ENCODE results near the gene TLE2.

The TLE2 gene

DNA sequence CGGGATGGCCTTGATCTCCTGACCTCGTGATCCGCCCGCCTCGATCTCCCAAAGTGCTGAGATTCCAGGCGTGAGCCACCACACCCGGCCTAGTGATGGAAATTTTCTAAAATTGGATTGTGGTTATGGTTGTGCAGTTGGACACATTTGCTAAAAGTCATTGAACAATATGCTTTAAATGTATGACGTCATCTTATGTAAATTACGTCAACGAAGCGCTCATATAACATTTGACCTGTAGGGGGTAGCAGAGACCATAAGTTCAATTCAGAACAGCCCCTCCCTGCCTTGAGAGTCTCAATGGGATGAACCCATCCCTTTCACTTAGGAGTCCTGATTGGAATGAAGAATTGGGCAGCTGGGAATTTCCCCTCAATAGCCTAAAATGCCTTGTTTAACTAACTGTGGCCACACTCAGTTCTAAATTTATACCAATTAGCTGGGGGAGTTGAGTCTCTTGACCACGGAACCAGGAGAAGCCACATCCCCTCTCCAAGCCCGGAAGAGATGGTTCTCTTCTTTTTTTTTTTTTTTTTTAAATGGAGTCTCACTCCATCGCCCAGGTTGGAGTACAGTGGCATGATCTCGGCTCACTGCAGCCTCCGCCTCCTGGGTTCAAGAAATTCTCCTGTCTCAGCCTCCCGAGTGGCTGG is 66.9 kb downstream of the TLE2 start:
- no peak for DNase-seq (ENCODE audit: extremely low read depth in 1 of 2, low read depth in 1 of 2)

DNA sequence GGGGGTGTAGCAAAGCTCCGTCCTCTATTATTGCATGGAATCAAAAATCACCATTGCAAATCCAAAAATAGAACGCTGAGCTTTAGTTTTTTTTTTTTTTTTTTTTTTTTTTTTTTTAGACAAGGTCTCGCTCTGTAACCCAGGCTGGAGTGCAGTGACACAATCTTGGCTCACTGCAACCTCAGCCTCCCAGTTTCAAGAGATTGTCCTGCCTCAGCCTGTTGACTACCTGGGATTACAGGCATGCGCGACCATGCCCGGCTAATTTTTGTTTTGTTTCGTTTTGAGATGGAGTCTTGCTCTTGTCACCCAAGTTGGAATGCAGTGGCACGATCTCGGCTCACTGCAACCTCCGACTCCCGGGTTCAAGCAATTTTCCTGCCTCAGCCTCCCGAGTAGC is 69.0 kb downstream of the TLE2 start:
- no peak for DNase-seq (ENCODE audit: extremely low read depth in 1 of 2, low read depth in 1 of 2)

DNA sequence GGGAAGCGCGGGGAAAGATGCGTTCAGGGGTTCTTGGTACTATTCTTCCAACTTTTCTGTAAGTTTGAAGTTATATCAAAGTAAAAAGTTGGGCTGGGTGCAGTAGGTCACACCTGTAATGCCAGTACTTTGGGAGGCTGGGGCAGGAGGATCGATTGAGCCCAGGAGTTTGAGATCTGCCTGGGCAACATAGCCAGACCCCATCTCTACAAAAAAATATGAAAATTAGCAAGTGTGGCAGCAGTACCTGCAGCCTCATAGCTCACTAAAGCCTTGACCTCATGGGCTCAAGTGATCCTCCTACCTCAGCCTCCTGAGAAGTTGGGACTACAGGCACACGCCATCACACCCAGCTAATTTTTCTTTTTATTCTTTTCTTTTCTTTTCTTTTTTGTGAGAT is 71.9 kb downstream of the TLE2 start:
- DNase-seq (ENCODE audit: extremely low read depth in 1 of 2, low read depth in 1 of 2) = no peak

DNA sequence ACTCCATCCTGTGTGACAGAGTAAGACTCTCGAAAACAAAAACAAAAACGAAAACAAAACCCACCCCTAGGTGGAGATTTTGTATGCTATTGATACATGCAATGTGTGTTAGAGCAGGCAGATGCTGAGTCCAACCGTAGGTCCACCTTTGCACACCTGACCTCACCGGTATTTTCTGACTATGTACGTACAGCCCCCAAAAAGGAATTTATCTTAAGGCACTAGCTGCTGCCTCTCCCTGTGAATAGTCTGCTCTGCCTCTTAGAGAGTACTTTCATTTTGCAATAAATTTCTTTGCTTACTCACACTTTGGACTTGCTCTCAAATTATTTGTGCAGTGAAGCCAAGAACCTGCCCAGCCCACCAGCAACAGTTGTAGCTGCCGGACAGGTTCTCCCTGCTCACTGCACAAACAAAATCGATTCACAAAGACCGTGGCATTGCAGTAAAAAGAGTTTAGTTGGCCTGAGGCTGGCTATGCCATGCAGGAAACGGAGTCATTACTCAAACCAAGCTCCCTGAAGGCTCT is 76.1 kb downstream of the TLE2 start:
- DNase-seq (ENCODE audit: extremely low read depth in 1 of 2, low read depth in 1 of 2) = no peak

DNA sequence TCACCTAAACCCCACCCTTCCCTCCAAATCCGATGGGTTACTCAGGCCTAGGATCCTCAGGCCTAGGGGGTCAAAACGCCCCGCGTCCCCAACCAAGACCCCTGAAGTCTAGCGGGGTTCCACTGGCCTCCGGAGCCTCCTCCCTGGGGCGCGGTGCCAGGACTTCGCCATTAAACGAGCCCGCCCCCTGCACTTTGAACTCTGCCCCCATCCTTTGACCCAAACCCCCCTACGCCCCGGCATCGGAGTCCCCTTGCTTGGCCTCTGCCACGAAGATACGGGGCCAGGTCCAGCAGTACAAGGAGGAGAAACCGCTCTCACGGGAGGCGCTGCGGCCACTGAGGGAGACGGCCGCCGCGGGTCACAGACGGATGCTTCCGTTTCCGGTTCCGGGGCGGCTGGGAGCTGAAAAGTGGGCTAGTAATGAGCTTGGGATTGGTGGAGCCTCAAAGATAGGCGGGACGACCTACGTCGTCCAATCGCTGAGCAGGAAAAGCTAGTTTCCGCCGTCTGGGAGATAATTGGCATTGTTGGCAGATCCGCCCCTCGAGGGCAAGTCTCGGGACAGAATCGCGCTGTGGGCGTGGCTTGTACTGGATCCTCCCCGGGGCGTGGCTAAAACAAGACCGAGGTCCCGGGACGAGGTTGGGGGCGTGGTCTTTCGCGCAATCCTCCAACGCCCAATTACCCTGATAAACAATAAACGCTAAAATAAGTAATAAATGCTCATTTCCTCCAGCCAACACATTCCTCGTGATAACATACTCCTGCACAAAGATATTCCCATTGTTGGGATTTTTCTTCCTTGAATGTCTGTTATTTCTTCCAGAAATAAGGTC is 78.6 kb downstream of the TLE2 start:
- DNase-seq (ENCODE audit: extremely low read depth in 1 of 2, low read depth in 1 of 2) = peak; percentile 100

DNA sequence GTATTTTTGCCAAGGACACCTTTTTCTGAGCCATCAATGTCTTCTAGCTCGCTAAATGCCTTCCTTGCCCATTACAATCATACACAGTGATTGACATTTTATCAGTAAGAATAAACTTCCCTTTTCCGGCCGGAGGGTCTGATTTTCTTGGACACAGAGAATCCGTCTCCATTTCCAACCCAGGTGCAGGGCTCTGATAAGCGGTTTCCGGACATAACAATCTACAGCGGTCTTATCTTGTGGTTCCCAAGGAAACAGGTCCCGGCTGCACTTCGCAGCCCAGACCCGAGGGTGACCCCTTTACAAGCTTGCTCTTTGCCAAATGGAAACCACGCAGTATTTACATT is 79.2 kb downstream of the TLE2 start:
- no peak for DNase-seq (ENCODE audit: extremely low read depth in 1 of 2, low read depth in 1 of 2)

Measured in activated CD8-positive, alpha-beta memory T cell treated with anti-CD3 and anti-CD28 coated beads for 1 hour (primary cell).